ENCODE measurements around the gene MKI67. TPM values are rescaled to one million over a fixed set of nuclear protein-coding genes. Genes with fewer than 3 reads are reported as not detected.

MKI67 gene
- total and polyA plus RNA-seq, 2 of the 4 experiments (the other 2 are of a cell fraction): 13.5 to 36.4 TPM

DNA sequence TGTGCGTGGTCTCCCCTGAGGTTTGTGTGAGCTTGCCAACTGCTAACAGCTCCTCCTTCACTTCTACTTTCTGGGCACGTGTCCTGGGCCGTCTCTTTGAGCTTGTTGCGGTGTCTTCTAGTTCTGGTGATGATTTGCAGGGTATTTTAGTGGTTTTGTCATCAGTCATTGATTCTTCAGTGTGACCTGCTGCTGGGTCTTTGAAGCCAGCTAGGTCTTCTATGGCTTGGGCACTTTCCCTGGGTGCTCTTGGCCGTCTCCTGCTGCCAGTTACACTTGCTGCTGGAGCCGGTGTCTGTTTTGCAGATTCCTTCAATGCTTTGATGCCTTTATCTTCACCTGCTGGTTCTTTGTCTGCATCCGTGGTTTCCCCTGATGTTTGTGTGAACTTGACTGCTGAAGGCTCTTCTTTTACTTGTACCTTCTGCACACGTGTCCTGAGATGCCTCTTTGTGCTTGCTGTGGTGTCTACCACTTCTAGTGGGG lies 23.0 kb downstream of the MKI67 start:
- H2BK15ac ChIP-seq (ENCODE audit: low read depth, low read length): no peak overlapping the region
- no peak overlapping the region for H3K4me2 ChIP-seq (ENCODE audit: low read depth, low read length)
- no peak overlapping the region for H3K14ac ChIP-seq (replicated peaks; ENCODE audit: low read depth, low read length)
- H4K20me1 ChIP-seq (ENCODE audit: insufficient read depth, low read length): no peaks in the 10 kb centered on the region
- no peak overlapping the region for H3K4me3 ChIP-seq (ENCODE audit: insufficient read depth, low read depth, low read length)
- ChIA-PET CTCF (interaction anchor here (0.6 kb wide), 1 partner anchor 49 kb away, joined by 3 read pairs; no protein-coding TSS in a partner anchor), POLR2A (ENCODE audit: unreplicated experiment) (no interaction called here)
- no peak overlapping the region for H4K91ac ChIP-seq (ENCODE audit: insufficient read depth, low read depth, low read length)
- H2AK5ac ChIP-seq (ENCODE audit: low read depth, low read length): no peak overlapping the region
- no peak overlapping the region for H3K18ac ChIP-seq (ENCODE audit: low read depth, low read length)
- H3K23ac ChIP-seq (ENCODE audit: low read depth, low read length): no peak overlapping the region
- H4K8ac ChIP-seq (ENCODE audit: low read depth in 2 of 2, low read length in 2 of 2): no peak overlapping the region
- H2BK20ac ChIP-seq (ENCODE audit: low read depth, low read length): no peak overlapping the region
- ATAC-seq (ENCODE audit: low read depth) (no peak), DNase-seq (no peak)
- no peaks in the 10 kb centered on the region for H3K9me3 ChIP-seq (ENCODE audit: control insufficient read depth, insufficient read depth, low read length)
- H3K4me1 ChIP-seq (ENCODE audit: control insufficient read depth, insufficient read depth, low read length): no peaks in the 10 kb centered on the region
- H3K4ac ChIP-seq (ENCODE audit: low read depth, low read length): no peak overlapping the region
- peaks cover 52% of the 10 kb centered on the region for H3K36me3 ChIP-seq (ENCODE audit: control insufficient read depth, insufficient read depth, low read length)
- WGBS, 2 experiments (ENCODE audit: extremely low coverage in 2 of 2, insufficient read length in 1 of 2): 100% methylated on average over 1 of the region's 8 CpGs; no CpG with 5 or more reads in 1 of the 2 experiments
- dilution Hi-C loops (cut with HindIII; ENCODE audit: low sequenced_read_pairs, unreplicated experiment) (no loop called here), in situ Hi-C loops (cut with MboI; ENCODE audit: low sequenced_read_pairs) (no loop called here), intact Hi-C loops (cut with micrococcal nuclease) (no loop called here)
- TF ChIP-seq RCOR1 (IDR thresholded peaks at IDR 0.05; ENCODE audit: insufficient replicate concordance, low read length): no peak
- no peak for TF ChIP-seq SMC3 (IDR thresholded peaks at IDR 0.05; ENCODE audit: low read depth, low read length)
- no peak for TF ChIP-seq CHD1 (IDR thresholded peaks at IDR 0.05; ENCODE audit: low read depth, low read length)
- TF ChIP-seq MAFK (IDR thresholded peaks at IDR 0.05; ENCODE audit: low read depth, low read length): no peak
- no peak for TF ChIP-seq RFX5 (IDR thresholded peaks at IDR 0.05; ENCODE audit: low read depth, low read length)
- no peak for TF ChIP-seq MXI1 (IDR thresholded peaks at IDR 0.05; ENCODE audit: borderline replicate concordance, low read depth, low read length)
- no peak for TF ChIP-seq CEBPB (IDR thresholded peaks at IDR 0.05; ENCODE audit: low read depth, low read length)
- TF ChIP-seq ELK1 (IDR thresholded peaks at IDR 0.05; ENCODE audit: borderline replicate concordance, low read depth, low read length): no peak
- TF ChIP-seq CTCF (conservative IDR thresholded peaks at IDR 0.05; ENCODE audit: low read depth, low read length): no peak
- no peak for TF ChIP-seq NFE2L2 (IDR thresholded peaks at IDR 0.05; ENCODE audit: low read depth, low read length)
- no peak for TF ChIP-seq RAD21 (IDR thresholded peaks at IDR 0.05; ENCODE audit: low read length)
- no peak for TF ChIP-seq BHLHE40 (IDR thresholded peaks at IDR 0.05; ENCODE audit: low read depth, low read length)
- no peak overlapping the region for H3K27ac ChIP-seq (ENCODE audit: insufficient read depth, low read length)
- no peak overlapping the region for H3K56ac ChIP-seq (ENCODE audit: extremely low read depth, insufficient read depth, low read length)
- H2BK120ac ChIP-seq (ENCODE audit: low read depth, low read length): no peak overlapping the region
- no peaks in the 10 kb centered on the region for H3K27me3 ChIP-seq (ENCODE audit: control insufficient read depth, insufficient read depth, low read length)
- H2AFZ ChIP-seq (replicated peaks; ENCODE audit: low read length, poor library complexity): no peak overlapping the region
- no peak overlapping the region for H3K9ac ChIP-seq (ENCODE audit: low read depth, low read length)
- no peak overlapping the region for H4K5ac ChIP-seq (ENCODE audit: low read depth, low read length)
- H3K9me1 ChIP-seq (ENCODE audit: insufficient read depth, low read length): no peaks in the 10 kb centered on the region
- no peak overlapping the region for H2AK9ac ChIP-seq (replicated peaks; ENCODE audit: low read depth, low read length, poor library complexity)
- H3K79me1 ChIP-seq (ENCODE audit: low read depth in 1 of 2, low read length in 2 of 2): peaks cover 16 to 23% of the 10 kb centered on the region in 2 experiments
- BruUV-seq (replicated peaks): no TSS peak
- no peak overlapping the region for H2BK5ac ChIP-seq (ENCODE audit: low read depth, low read length, poor library complexity, severe bottlenecking)
